Liver (tissue), 9 donors: ENCODE results near the gene HOXA4. TPM values are rescaled to one million over a fixed set of nuclear protein-coding genes. Genes with fewer than 3 reads are reported as not detected.
A peak's percentile ranks its signal among the peaks of the same experiment; 100 is the strongest.

ENCODE experiments used
- DNase-seq: peaks from one replicate; pipeline ENCODE4 v3.0.0-alpha.2; 2017; ENCODE audit warnings: low spot score
- H3K27ac ChIP-seq, 2 donors: one replicate each; pipeline ENCODE4 v1.7.0; 2013; ENCODE audit warnings: inconsistent platforms in 2 of 2, low read length in 2 of 2, control low read depth in 1 of 2, low read depth in 1 of 2, mild to moderate bottlenecking in 1 of 2
- H3K27me3 ChIP-seq, 4 donors: one replicate each; pipeline versions ENCODE4 v1.6.1 to v1.7.0; 2013; ENCODE audit warnings: low read length in 3 of 4, inconsistent platforms in 1 of 4, mild to moderate bottlenecking in 1 of 4, moderate library complexity in 1 of 4; ENCODE audit not compliant: control insufficient read depth in 4 of 4, insufficient read depth in 4 of 4
- H3K36me3 ChIP-seq, 4 donors: one replicate each; pipeline versions ENCODE4 v1.6.1 to v1.7.0; 2013; ENCODE audit warnings: low read length in 3 of 4, mild to moderate bottlenecking in 3 of 4, low read depth in 1 of 4, moderate library complexity in 1 of 4; ENCODE audit not compliant: control insufficient read depth in 4 of 4, insufficient read depth in 3 of 4
- H3K4me1 ChIP-seq, 4 donors: one replicate each; pipeline versions ENCODE4 v1.6.1 to v1.7.0; 2013; ENCODE audit warnings: low read length in 3 of 4, mild to moderate bottlenecking in 3 of 4, moderate library complexity in 1 of 4; ENCODE audit not compliant: control insufficient read depth in 4 of 4, insufficient read depth in 4 of 4
- H3K4me3 ChIP-seq, 3 donors: one replicate each; pipeline versions ENCODE4 v1.6.1 to v1.7.0; 2013; ENCODE audit warnings: low read length in 3 of 3, control low read depth in 1 of 3, low read depth in 1 of 3, mild to moderate bottlenecking in 1 of 3
- H3K9ac ChIP-seq, 2 donors: one replicate each; pipeline ENCODE4 v1.7.0; 2013; ENCODE audit warnings: low read length in 2 of 2, mild to moderate bottlenecking in 2 of 2, moderate library complexity in 2 of 2, control low read depth in 1 of 2, low read depth in 1 of 2
- H3K9me3 ChIP-seq, 4 donors: one replicate each; pipeline versions ENCODE4 v1.6.1 to v1.7.0; 2013; ENCODE audit warnings: low read length in 3 of 4; ENCODE audit not compliant: control insufficient read depth in 4 of 4
- ATF3 ChIP-seq: IDR thresholded peaks from 2 replicates; pipeline ENCODE4 v1.6.1; 2016; ENCODE audit warnings: antibody characterized with exemption
- CTCF ChIP-seq: fragments of 150-350 bp; IDR thresholded peaks from 2 replicates; pipeline ENCODE4 v1.5.1; 2017; ENCODE audit warnings: improper control_type of control experiment, low read depth, low read length; ENCODE audit not compliant: missing input control
- EGR1 ChIP-seq, 2 donors: IDR thresholded peaks; 2 replicates each; pipeline ENCODE4 v1.6.1; 2016 to 2018; ENCODE audit warnings: antibody characterized with exemption in 2 of 2, low read depth in 2 of 2
- FOXA2 ChIP-seq: IDR thresholded peaks from 2 replicates; pipeline ENCODE4 v1.6.1; 2016; ENCODE audit warnings: antibody characterized with exemption
- GABPA ChIP-seq, 2 donors: IDR thresholded peaks in 1 of 2; conservative IDR thresholded peaks in 1 of 2; 2 replicates each; pipeline ENCODE4 v1.6.1; 2016; ENCODE audit warnings: antibody characterized with exemption in 2 of 2, mild to moderate bottlenecking in 1 of 2, moderate library complexity in 1 of 2
- HNF4A ChIP-seq, 2 donors: conservative IDR thresholded peaks; 2 replicates each; pipeline ENCODE4 v1.6.1; 2016; ENCODE audit warnings: antibody characterized with exemption in 2 of 2, mild to moderate bottlenecking in 2 of 2
- JUND ChIP-seq, 2 donors: IDR thresholded peaks; 2 replicates each; pipeline ENCODE4 v1.6.1; 2016; ENCODE audit warnings: antibody characterized with exemption in 2 of 2
- NR2F2 ChIP-seq: IDR thresholded peaks from 2 replicates; pipeline ENCODE4 v1.6.1; 2016; ENCODE audit warnings: antibody characterized with exemption
- RAD21 ChIP-seq, 2 donors: IDR thresholded peaks; 2 replicates each; pipeline ENCODE4 v1.6.1; 2016; ENCODE audit warnings: antibody characterized with exemption in 2 of 2, mild to moderate bottlenecking in 2 of 2
- REST ChIP-seq: IDR thresholded peaks from 2 replicates; pipeline ENCODE4 v1.6.1; 2016; ENCODE audit warnings: antibody characterized with exemption, mild to moderate bottlenecking
- SP1 ChIP-seq: IDR thresholded peaks from 2 replicates; pipeline ENCODE4 v1.6.1; 2018; ENCODE audit warnings: antibody characterized with exemption, mild to moderate bottlenecking
- TAF1 ChIP-seq: conservative IDR thresholded peaks from 2 replicates; pipeline ENCODE4 v1.6.1; 2016; ENCODE audit warnings: antibody characterized with exemption, mild to moderate bottlenecking
- YY1 ChIP-seq: IDR thresholded peaks from 2 replicates; pipeline ENCODE4 v1.6.1; 2016; ENCODE audit warnings: antibody characterized with exemption, mild to moderate bottlenecking
- WGBS: extraction: QIAGEN DNeasy Blood & Tissue Kit; methylation state at CpG from one replicate; pipeline ENCODE4 v1.1.7; 2013; 5-methylcytosine and 5-hydroxymethylcytosine counted together
- polyA plus RNA-seq, 2 donors: library from polyadenylated mRNA; stranded (reverse) in 1 of 2; unstranded in 1 of 2; fragments of 200-250 nt in 1 of 2; fragments of >200 nt in 1 of 2; fragmentation: Nextera tagmentation in 1 of 2; extraction: Ambion mirVana in 1 of 2; gene quantifications; one replicate each; pipeline versions ENCODE4 v1.2.1 to v1.2.3, GENCODE V29; 2013 to 2015
- total RNA-seq, 2 donors: library from RNA; depleted of rRNA; stranded (reverse); fragments of >200 nt; gene quantifications; one replicate each; pipeline ENCODE4 v1.2.3, GENCODE V29; 2014
- donor health status: healthy.
- donor health status: healthy.
- donor health status: healthy.
- donor health status: healthy.
- donor health status: healthy.

HOXA4 gene
- total and polyA plus RNA-seq, 4 donors = 0.17 to 1.1 (median 0.30) TPM

GRCh38 chr7:27144781-27145164, 14.2 kb upstream of the HOXA4 start:
- no peak for DNase-seq
- H3K4me1 ChIP-seq = peaks cover 2 to 19% (median 7%) of the 10 kb centered on the region in 4 donors
- TF ChIP-seq REST (no peak), SP1 (no peak), YY1 (no peak), GABPA (IDR thresholded peaks at IDR 0.05 in 1 of 2, conservative IDR thresholded peaks at IDR 0.05 in 1 of 2) (no peak), ATF3 (no peak), FOXA2 (no peak), TAF1 (no peak)
- peaks cover 0 to 11% (median 0%) of the 10 kb centered on the region in 4 donors for H3K9me3 ChIP-seq
- H3K4me3 ChIP-seq = no peak overlapping the region
- no peak overlapping the region for H3K27ac ChIP-seq
- 11% methylated on average over 31 of the region's 31 CpGs for WGBS
- no peaks in the 10 kb centered on the region for H3K36me3 ChIP-seq
- peaks cover 8 to 33% (median 18%) of the 10 kb centered on the region in 4 donors for H3K27me3 ChIP-seq
- no peak overlapping the region for H3K9ac ChIP-seq

- Histone ChIP-seq H3K4me3 (peak overlapping the region in 1 of 3 donors; percentile 45), H3K27me3 (peaks cover 10 to 30% (median 18%) of the 10 kb centered on the region in 4 donors), H3K4me1 (peaks cover 2 to 19% (median 10%) of the 10 kb centered on the region in 4 donors), H3K9ac (no peak overlapping the region), H3K36me3 (no peaks in the 10 kb centered on the region), H3K27ac (no peak overlapping the region), H3K9me3 (peaks cover 0 to 11% (median 0%) of the 10 kb centered on the region in 4 donors)
- no peak for TF ChIP-seq NR2F2
- TF ChIP-seq HNF4A (conservative IDR thresholded peaks at IDR 0.05) = no peak
- TF ChIP-seq EGR1 (IDR thresholded peaks at IDR 0.05; ENCODE audit: low read depth in 2 of 2) = no peak
- TF ChIP-seq JUND (IDR thresholded peaks at IDR 0.05) = no peak
- DNase-seq = no peak
- WGBS = 25% methylated on average over 40 of the region's 40 CpGs
Measured at GRCh38 chr7:27143950-27144780, 13.6 kb upstream of the HOXA4 start.

- peak within 1 kb of the TSS in 2 of 3 donors; percentile 15 to 45 for H3K4me3 ChIP-seq
- peak within 1 kb of the TSS; percentile 52 to 72 for H3K27ac ChIP-seq
- no peaks in the 10 kb centered on the region for H3K36me3 ChIP-seq
- H3K9ac ChIP-seq = no peak within 1 kb of the TSS
- peaks cover 5 to 31% (median 16%) of the 10 kb centered on the region in 4 donors for H3K27me3 ChIP-seq
- peaks cover 1 to 19% (median 10%) of the 10 kb centered on the region in 4 donors for H3K4me1 ChIP-seq
- no peak for DNase-seq
- peaks cover 0 to 11% (median 0%) of the 10 kb centered on the region in 4 donors for H3K9me3 ChIP-seq
- 13% methylated on average over 86 of the region's 86 CpGs for WGBS
- TF ChIP-seq CTCF (peak; percentile 47), TAF1 (no peak), RAD21 (IDR thresholded peaks at IDR 0.05) (peak; percentile 55 to 62), NR2F2 (peak; percentile 26)
Measured at GRCh38 chr7:27143023-27143949, 12.7 kb upstream of the HOXA4 start, which contains the start of gene HOXA5. HOXA5 (minus strand) TSS chr7:27143681; CDS start chr7:27143607, 74 bp downstream.
